ENCODE measurements around the gene GEMIN4.

Gene GEMIN4

GRCh38 chr17:697682-698081 lies 54.4 kb downstream of the GEMIN4 start:
- DNase-seq: no peak

GRCh38 chr17:696369-696768 lies 55.7 kb downstream of the GEMIN4 start:
- no peak for DNase-seq
